ENCODE measurements around the gene MBIP. TPM values are rescaled to one million over a fixed set of nuclear protein-coding genes. Genes with fewer than 3 reads are reported as not detected.

Gene MBIP
- total and polyA plus RNA-seq, 11 donors, result 4.8 to 17.1 (median 9.1) TPM

DNA sequence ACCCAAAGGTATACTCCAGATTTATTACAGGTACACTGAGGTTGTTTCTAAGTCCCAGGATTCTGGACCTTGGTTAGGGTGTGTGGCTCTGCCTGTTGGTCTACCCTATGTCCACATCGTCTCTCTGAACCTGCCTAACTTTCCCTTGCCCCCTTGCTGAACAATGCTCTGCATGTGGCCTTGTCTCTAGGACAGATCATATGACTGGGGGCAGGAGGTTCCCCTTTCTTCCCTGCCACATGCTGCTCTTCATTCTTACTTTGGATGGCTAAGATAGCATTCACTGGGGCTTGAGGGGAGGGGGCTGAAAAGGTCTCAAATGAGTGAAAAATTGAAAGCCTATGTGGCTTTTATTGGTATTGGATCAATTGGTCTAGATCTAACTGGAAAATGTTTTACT, 49.2 kb downstream of the MBIP start:
- no peak for ATAC-seq
- intact Hi-C loops (cut with DNase I), result no loop called here
- no peak for DNase-seq
- TF ChIP-seq, protein P1, sequence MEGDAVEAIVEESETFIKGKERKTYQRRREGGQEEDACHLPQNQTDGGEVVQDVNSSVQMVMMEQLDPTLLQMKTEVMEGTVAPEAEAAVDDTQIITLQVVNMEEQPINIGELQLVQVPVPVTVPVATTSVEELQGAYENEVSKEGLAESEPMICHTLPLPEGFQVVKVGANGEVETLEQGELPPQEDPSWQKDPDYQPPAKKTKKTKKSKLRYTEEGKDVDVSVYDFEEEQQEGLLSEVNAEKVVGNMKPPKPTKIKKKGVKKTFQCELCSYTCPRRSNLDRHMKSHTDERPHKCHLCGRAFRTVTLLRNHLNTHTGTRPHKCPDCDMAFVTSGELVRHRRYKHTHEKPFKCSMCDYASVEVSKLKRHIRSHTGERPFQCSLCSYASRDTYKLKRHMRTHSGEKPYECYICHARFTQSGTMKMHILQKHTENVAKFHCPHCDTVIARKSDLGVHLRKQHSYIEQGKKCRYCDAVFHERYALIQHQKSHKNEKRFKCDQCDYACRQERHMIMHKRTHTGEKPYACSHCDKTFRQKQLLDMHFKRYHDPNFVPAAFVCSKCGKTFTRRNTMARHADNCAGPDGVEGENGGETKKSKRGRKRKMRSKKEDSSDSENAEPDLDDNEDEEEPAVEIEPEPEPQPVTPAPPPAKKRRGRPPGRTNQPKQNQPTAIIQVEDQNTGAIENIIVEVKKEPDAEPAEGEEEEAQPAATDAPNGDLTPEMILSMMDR (IDR thresholded peaks at IDR 0.05), result no peak
- no peak for TF ChIP-seq POLR2A (IDR thresholded peaks at IDR 0.05)
- Histone ChIP-seq H3K27me3 (peaks cover 2 to 74% (median 32%) of the 10 kb centered on the region in 9 donors), H3K4me3 (no peak overlapping the region), H3K36me3 (no peaks in the 10 kb centered on the region), H3K9me3 (no peaks in the 10 kb centered on the region), H3K4me1 (peaks cover 0 to 12% (median 1%) of the 10 kb centered on the region in 12 donors), H3K27ac (no peak overlapping the region)
- 25 to 40% (median 30%) methylated on average over 1 of the region's 1 CpG for WGBS, 4 donors

DNA sequence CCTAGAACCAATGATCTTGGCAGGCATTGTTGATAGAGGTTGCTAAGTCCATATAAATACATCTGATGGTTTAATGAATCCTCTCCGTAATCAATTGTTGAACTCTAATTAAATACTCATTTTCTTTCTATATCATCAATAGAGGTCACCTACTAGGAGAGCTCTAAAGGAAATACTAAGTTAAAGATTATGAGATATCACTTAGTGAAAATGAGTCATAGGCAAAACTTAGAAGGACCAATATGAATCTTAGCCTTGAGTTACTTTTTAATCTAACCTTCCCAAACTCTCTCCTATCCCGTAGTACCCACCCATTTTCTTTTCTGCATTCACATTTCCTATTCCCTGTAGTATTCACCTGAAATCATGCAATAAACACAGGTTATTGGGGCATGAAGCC, 50.2 kb downstream of the MBIP start:
- Histone ChIP-seq H3K4me1 (peaks cover 0 to 12% (median 1%) of the 10 kb centered on the region in 12 donors), H3K36me3 (no peaks in the 10 kb centered on the region), H3K27ac (no peak overlapping the region), H3K4me3 (no peak overlapping the region), H3K27me3 (peaks cover 2 to 65% (median 30%) of the 10 kb centered on the region in 9 donors), H3K9me3 (no peaks in the 10 kb centered on the region)
- WGBS, 4 donors, result 67 to 89% (median 84%) methylated on average over 2 of the region's 2 CpGs
- ATAC-seq, result no peak
- intact Hi-C loops (cut with DNase I), result no loop called here
- TF ChIP-seq, protein P1 (IDR thresholded peaks at IDR 0.05), result no peak
- no peak for TF ChIP-seq POLR2A (IDR thresholded peaks at IDR 0.05)
- no peak for DNase-seq

DNA sequence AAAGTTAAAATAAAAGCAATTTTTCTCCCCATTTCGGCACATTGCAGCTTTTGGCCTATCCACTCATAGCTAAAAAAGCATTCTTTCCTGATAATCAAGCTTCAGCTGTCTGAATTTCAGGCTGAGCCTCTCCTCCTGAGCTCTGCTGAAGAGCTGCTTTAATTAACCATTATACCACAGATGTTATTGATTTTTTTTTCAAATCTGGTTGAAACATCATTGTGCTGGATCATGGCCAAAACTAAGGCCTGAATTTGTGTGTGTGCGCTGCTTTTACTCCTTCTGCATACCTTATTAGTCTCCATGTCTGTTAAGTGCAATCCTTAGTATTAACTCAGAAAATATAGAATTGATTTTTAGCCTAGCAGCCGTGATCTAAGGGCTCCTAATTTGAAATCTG, 52.3 kb downstream of the MBIP start:
- H3K27ac ChIP-seq, result no peak overlapping the region
- DNase-seq, result no peak
- TF ChIP-seq, protein P1 (IDR thresholded peaks at IDR 0.05), result no peak
- no peak for TF ChIP-seq POLR2A (IDR thresholded peaks at IDR 0.05)
- H3K4me3 ChIP-seq, result no peak overlapping the region
- H3K27me3 ChIP-seq, result peaks cover 2 to 45% (median 23%) of the 10 kb centered on the region in 9 donors
- H3K36me3 ChIP-seq, result no peaks in the 10 kb centered on the region
- WGBS, 4 donors, result 78 to 82% (median 80%) methylated on average over 3 of the region's 3 CpGs
- peaks cover 0 to 12% (median 1%) of the 10 kb centered on the region in 12 donors for H3K4me1 ChIP-seq
- no peaks in the 10 kb centered on the region for H3K9me3 ChIP-seq
- ATAC-seq, result no peak
- intact Hi-C loops (cut with DNase I), result no loop called here

DNA sequence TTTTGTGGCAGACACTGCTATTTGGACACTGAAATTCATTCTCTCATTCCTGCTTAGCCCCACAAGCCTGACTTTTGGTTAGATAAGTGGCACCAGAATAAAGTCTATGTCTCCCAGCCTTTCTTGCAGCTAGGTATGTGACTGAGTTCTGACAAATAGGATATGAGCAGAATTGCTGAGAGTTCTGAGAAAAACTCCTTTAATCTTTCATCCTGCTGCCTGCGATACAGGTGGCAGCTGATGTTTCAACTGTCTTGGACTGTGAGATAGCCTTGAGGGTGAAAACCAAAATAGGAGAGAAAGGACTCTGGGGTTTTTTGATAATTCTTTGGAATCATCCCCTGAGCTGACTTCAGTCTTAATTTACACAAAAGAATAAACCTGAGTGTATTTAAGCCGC, 55.8 kb downstream of the MBIP start:
- Histone ChIP-seq H3K9me3 (no peaks in the 10 kb centered on the region), H3K27ac (no peak overlapping the region), H3K36me3 (no peaks in the 10 kb centered on the region), H3K4me1 (no peaks in the 10 kb centered on the region), H3K4me3 (no peak overlapping the region), H3K27me3 (peaks cover 0 to 12% (median 2%) of the 10 kb centered on the region in 9 donors)
- TF ChIP-seq POLR2A (IDR thresholded peaks at IDR 0.05), result no peak
- TF ChIP-seq, protein P1 (IDR thresholded peaks at IDR 0.05), result no peak
- ATAC-seq, result no peak
- no peak for DNase-seq
- intact Hi-C loops (cut with DNase I), result no loop called here
- WGBS, 4 donors, result 84 to 93% (median 91%) methylated on average over 2 of the region's 2 CpGs

Measured in heart left ventricle (tissue), 16 donors.